DOHH2 (cell line): ENCODE results near the gene ESYT1.
A peak's percentile ranks its signal among the peaks of the same experiment; 100 is the strongest.

Experiments
- H3F3A ChIP-seq: fragments of 200-600 bp; sonication (generic), shearing (Covaris generic); 2 replicates; pipeline ENCODE4 v1.6.0; 2016; ENCODE audit warnings: antibody characterized with exemption, mild to moderate bottlenecking; ENCODE audit not compliant: control insufficient read depth, insufficient read depth
- H3K27ac ChIP-seq: fragments of 200-600 bp; sonication (generic); 2 replicates; pipeline ENCODE4 v1.5.1; 2014; ENCODE audit warnings: low read depth, mild to moderate bottlenecking, low read length, moderate library complexity
- H3K27me3 ChIP-seq: fragments of 200-600 bp; sonication (generic); 2 replicates; pipeline ENCODE4 v1.6.1; 2014; ENCODE audit warnings: mild to moderate bottlenecking, low read length, mixed read lengths; ENCODE audit not compliant: control insufficient read depth
- H3K36me3 ChIP-seq: fragments of 200-600 bp; sonication (generic); 2 replicates; pipeline ENCODE4 v1.6.1; 2014; ENCODE audit warnings: mild to moderate bottlenecking, low read length, moderate library complexity, mixed read lengths; ENCODE audit not compliant: control insufficient read depth
- H3K4me1 ChIP-seq: fragments of 200-600 bp; sonication (generic); 2 replicates; pipeline ENCODE4 v1.6.1; 2014; ENCODE audit warnings: mild to moderate bottlenecking, low read length, mixed read lengths; ENCODE audit not compliant: control insufficient read depth
- H3K4me2 ChIP-seq: fragments of 200-600 bp; sonication (generic); 2 replicates; pipeline ENCODE4 v1.6.0; 2014; ENCODE audit warnings: mild to moderate bottlenecking, low read length, moderate library complexity
- H3K4me3 ChIP-seq: fragments of 200-600 bp; sonication (generic); 2 replicates; pipeline ENCODE4 v1.5.1; 2014; ENCODE audit warnings: mild to moderate bottlenecking, low read length, mixed read lengths
- H3K79me2 ChIP-seq: fragments of 200-600 bp; sonication (generic); 2 replicates; pipeline ENCODE4 v1.6.1; 2014; ENCODE audit warnings: mild to moderate bottlenecking, low read length, mixed read lengths; ENCODE audit not compliant: control insufficient read depth
- H3K9me2 ChIP-seq: fragments of 200-600 bp; sonication (generic); replicated peaks from 2 replicates; pipeline ENCODE4 v1.6.1; 2014; ENCODE audit warnings: mild to moderate bottlenecking, low read length, mixed read lengths; ENCODE audit not compliant: control insufficient read depth
- H3K9me3 ChIP-seq: fragments of 200-600 bp; sonication (generic); 2 replicates; pipeline ENCODE4 v1.6.1; 2014; ENCODE audit warnings: antibody characterized with exemption, low read length, mixed read lengths; ENCODE audit not compliant: control insufficient read depth, insufficient read depth
- H4K20me1 ChIP-seq: fragments of 200-600 bp; sonication (generic); 2 replicates; pipeline ENCODE4 v1.6.0; 2014; ENCODE audit warnings: low read depth, mild to moderate bottlenecking, antibody characterized with exemption, low read length, moderate library complexity; ENCODE audit not compliant: control insufficient read depth, insufficient read depth
- EZH2phosphoT487 ChIP-seq: fragments of 200-600 bp; sonication (generic); IDR thresholded peaks from 2 replicates; pipeline ENCODE4 v1.6.1; 2017; ENCODE audit warnings: borderline replicate concordance, mild to moderate bottlenecking, antibody characterized with exemption, low read length, moderate library complexity, mixed read lengths
- TF ChIP-seq, protein P1 (sequence below): fragments of 200-600 bp; sonication (generic); IDR thresholded peaks from one replicate; pipeline ENCODE4 v1.5.1; 2014; ENCODE audit warnings: antibody characterized with exemption, mild to moderate bottlenecking, low read depth, low read length; ENCODE audit not compliant: poor library complexity, severe bottlenecking

The ESYT1 gene

DNA sequence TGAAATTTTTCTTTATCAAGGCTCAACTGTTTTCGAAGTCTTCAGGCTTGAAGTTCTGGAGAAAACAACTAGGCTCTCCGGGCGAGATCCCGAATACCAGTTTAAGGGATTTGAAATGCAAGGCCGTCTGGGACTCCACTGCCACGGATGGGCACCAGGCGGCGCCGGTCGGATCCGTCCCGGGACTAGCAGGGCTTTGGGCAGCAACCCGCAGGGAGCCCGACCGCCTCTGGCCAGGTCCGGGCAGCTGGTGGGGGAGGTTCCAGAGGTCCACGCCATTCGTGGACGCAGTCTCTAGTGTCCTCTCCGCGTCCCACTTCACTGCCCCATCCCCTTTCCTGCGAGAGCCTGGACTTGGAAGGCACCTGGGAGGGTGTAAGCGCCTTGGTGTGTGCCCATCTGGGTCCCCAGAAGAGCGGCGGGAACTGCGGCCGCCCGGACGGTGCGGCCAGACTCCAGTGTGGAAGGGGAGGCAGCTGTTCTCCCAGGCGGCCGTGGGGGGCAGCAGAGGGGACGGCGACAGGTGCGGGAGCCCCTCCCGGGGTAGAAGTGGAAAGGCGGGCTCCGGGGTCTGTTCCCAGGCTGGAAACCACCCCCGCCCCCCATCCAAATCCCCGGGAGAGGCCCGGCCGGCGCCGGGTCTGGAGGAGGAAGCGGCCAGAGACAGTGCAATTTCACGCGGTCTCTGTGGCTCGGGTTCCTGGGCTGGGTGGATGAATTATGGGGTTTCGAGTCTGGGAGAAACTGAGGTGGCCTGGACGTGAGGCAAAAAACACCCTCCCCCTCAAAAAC lies 48.9 kb upstream of the ESYT1 start:
- no peaks in the 10 kb centered on the region for H3F3A ChIP-seq
- no peaks in the 10 kb centered on the region for H3K79me2 ChIP-seq
- H3K27ac ChIP-seq: no peak overlapping the region
- H4K20me1 ChIP-seq: no peaks in the 10 kb centered on the region
- H3K36me3 ChIP-seq: no peaks in the 10 kb centered on the region
- H3K9me3 ChIP-seq: no peaks in the 10 kb centered on the region
- H3K4me1 ChIP-seq: peaks cover 10% of the 10 kb centered on the region
- no peaks in the 10 kb centered on the region for H3K9me2 ChIP-seq
- peak overlapping the region; percentile 83 for H3K4me2 ChIP-seq
- H3K27me3 ChIP-seq: peaks cover 37% of the 10 kb centered on the region
- TF ChIP-seq EZH2phosphoT487: no peak
- TF ChIP-seq, protein P1, sequence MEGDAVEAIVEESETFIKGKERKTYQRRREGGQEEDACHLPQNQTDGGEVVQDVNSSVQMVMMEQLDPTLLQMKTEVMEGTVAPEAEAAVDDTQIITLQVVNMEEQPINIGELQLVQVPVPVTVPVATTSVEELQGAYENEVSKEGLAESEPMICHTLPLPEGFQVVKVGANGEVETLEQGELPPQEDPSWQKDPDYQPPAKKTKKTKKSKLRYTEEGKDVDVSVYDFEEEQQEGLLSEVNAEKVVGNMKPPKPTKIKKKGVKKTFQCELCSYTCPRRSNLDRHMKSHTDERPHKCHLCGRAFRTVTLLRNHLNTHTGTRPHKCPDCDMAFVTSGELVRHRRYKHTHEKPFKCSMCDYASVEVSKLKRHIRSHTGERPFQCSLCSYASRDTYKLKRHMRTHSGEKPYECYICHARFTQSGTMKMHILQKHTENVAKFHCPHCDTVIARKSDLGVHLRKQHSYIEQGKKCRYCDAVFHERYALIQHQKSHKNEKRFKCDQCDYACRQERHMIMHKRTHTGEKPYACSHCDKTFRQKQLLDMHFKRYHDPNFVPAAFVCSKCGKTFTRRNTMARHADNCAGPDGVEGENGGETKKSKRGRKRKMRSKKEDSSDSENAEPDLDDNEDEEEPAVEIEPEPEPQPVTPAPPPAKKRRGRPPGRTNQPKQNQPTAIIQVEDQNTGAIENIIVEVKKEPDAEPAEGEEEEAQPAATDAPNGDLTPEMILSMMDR: peak; percentile 67
- peak overlapping the region; percentile 84 for H3K4me3 ChIP-seq

DNA sequence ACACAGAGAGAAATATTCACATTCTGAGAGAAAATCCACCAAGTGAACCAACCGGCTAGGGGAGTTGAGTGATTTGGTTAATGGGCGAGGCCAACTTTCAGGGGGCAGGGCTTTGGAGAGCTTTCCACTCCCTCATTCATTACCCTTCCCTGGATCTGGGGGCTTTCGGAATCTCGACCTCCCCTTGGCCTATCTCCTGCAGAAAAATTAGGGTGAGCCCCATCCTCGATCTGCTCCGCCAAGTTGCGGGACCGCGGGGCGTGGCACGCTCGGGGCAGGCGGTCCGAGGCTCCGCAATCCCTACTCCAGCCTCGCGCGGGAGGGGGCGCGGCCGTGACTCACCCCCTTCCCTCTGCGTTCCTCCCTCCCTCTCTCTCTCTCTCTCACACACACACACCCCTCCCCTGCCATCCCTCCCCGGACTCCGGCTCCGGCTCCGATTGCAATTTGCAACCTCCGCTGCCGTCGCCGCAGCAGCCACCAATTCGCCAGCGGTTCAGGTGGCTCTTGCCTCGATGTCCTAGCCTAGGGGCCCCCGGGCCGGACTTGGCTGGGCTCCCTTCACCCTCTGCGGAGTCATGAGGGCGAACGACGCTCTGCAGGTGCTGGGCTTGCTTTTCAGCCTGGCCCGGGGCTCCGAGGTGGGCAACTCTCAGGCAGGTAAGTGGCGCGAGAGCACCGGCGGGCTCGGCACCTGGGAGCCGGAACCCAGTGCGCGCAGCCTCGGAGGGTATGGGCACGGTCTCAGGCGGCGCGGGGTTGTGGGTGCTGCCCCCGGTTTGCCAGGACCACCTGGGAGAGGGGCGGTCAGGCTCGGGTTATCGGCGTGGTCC lies 48.1 kb upstream of the ESYT1 start, which contains the start of gene ERBB3:
Gene ERBB3, plus strand, starts transcription at position 443 of the 833 bp plus-strand sequence. Its CDS starts 136 bp downstream, at position 579.
- H3K4me1 ChIP-seq: peaks cover 10% of the 10 kb centered on the region
- TF ChIP-seq, protein P1: no peak
- TF ChIP-seq EZH2phosphoT487: no peak
- H3K4me2 ChIP-seq: peak within 1 kb of the TSS; percentile 83
- no peaks in the 10 kb centered on the region for H3K9me3 ChIP-seq
- no peaks in the 10 kb centered on the region for H3K79me2 ChIP-seq
- H3F3A ChIP-seq: no peaks in the 10 kb centered on the region
- no peak within 1 kb of the TSS for H3K27ac ChIP-seq
- no peaks in the 10 kb centered on the region for H3K36me3 ChIP-seq
- peak within 1 kb of the TSS; percentile 84 for H3K4me3 ChIP-seq
- H4K20me1 ChIP-seq: no peaks in the 10 kb centered on the region
- H3K9me2 ChIP-seq: no peaks in the 10 kb centered on the region
- H3K27me3 ChIP-seq: peaks cover 37% of the 10 kb centered on the region

DNA sequence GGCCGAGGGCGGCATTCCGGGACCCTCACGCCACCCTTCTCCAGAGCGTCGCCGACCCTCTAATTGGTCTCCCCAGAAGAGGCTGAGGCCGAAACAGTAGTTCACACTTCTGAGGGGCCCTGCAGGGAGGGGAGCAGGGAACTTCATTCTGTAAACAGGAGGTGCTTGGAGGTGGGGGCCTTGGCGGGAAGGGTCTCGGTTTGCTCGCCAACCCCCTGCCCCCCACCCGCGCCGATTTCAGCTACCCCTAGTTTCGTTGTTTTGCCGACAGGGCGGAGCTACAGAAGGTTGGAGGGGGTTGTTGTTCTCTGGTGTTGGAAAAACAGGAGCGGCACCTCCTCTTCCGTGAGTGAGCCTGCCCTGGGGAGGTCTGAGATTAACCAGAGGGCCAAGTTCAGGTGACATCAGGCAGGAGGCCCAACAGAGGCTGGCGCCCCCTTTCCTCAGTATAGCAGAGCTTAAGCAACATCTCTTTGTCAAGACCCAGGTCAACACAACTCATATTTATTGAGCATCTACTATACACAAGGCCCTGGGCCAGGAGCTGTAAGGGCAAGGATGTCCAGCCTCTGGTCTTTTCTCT lies 47.4 kb upstream of the ESYT1 start:
- no peaks in the 10 kb centered on the region for H3K9me2 ChIP-seq
- H4K20me1 ChIP-seq: no peaks in the 10 kb centered on the region
- peak overlapping the region; percentile 84; the same call in 1 of the 2 replicates for H3K4me3 ChIP-seq
- H3K4me2 ChIP-seq: peak overlapping the region; percentile 83
- no peaks in the 10 kb centered on the region for H3K36me3 ChIP-seq
- no peak overlapping the region for H3K27ac ChIP-seq
- TF ChIP-seq EZH2phosphoT487: no peak
- TF ChIP-seq, protein P1: no peak
- H3K9me3 ChIP-seq: no peaks in the 10 kb centered on the region
- peaks cover 37% of the 10 kb centered on the region for H3K27me3 ChIP-seq
- no peaks in the 10 kb centered on the region for H3K79me2 ChIP-seq
- H3K4me1 ChIP-seq: peaks cover 10% of the 10 kb centered on the region
- H3F3A ChIP-seq: no peaks in the 10 kb centered on the region
